ENCODE results near the gene ADAMTS12. TPM values are rescaled to one million over a fixed set of nuclear protein-coding genes. Genes with fewer than 3 reads are reported as not detected.

The ADAMTS12 gene
- total RNA-seq, 1 experiment from 2014 or later: 0.15 TPM

DNA sequence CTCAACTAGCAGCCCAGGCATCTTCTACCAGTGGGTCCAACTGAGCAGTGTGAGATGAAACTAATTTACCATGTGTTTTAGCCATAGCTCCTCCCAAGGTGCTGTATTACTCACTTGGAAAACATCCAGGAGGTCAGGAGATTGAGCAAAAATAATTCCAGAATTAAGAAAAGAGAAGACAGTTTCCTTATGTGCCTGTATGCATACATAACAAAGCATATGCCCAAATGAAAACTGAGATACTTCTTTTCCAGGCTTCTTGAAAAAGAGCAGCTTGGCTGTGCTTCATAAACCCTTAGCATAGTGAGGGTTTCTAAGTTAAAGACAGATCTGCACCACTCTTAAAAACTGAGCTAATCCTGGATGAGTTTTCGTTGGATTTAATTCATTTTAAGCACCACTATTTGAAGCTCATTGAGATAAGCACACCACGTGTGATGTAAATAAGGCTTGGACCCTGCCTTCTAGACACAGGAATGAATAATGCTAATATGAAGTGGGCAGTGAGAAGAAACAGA is 119.4 kb downstream of the ADAMTS12 start:
- POLR2A ChIA-PET: no interaction called here
- DNase-seq (ENCODE audit: low read depth, low spot score): no peak

GRCh38 chr5:33769968-33770367 is 121.8 kb downstream of the ADAMTS12 start:
- no peak overlapping the region for H3K27ac ChIP-seq (ENCODE audit: low read length)
- BruUV-seq (replicated peaks): no TSS peak
- TF ChIP-seq SIN3A (IDR thresholded peaks at IDR 0.05; ENCODE audit: borderline replicate concordance, insufficient read depth, low read depth, low read length) (no peak), TCF7L2 (IDR thresholded peaks at IDR 0.05; ENCODE audit: low read depth, low read length) (no peak), POLR2AphosphoS5 (IDR thresholded peaks at IDR 0.05; ENCODE audit: low read depth, low read length) (no peak), REST (IDR thresholded peaks at IDR 0.05; ENCODE audit: insufficient read depth in 1 of 2, low read depth in 2 of 2, low read length in 1 of 2) (no peak)
- TF ChIP-seq, protein P1, sequence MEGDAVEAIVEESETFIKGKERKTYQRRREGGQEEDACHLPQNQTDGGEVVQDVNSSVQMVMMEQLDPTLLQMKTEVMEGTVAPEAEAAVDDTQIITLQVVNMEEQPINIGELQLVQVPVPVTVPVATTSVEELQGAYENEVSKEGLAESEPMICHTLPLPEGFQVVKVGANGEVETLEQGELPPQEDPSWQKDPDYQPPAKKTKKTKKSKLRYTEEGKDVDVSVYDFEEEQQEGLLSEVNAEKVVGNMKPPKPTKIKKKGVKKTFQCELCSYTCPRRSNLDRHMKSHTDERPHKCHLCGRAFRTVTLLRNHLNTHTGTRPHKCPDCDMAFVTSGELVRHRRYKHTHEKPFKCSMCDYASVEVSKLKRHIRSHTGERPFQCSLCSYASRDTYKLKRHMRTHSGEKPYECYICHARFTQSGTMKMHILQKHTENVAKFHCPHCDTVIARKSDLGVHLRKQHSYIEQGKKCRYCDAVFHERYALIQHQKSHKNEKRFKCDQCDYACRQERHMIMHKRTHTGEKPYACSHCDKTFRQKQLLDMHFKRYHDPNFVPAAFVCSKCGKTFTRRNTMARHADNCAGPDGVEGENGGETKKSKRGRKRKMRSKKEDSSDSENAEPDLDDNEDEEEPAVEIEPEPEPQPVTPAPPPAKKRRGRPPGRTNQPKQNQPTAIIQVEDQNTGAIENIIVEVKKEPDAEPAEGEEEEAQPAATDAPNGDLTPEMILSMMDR (IDR thresholded peaks at IDR 0.05): no peak
- in situ Hi-C loops (cut with HindIII; ENCODE audit: low pct_unique_long_range_greater_than_20kb, low sequenced_read_pairs): no loop called here
- intact Hi-C loops (cut with micrococcal nuclease; ENCODE audit: unreplicated experiment): no loop called here
- no peaks in the 10 kb centered on the region for H3K27me3 ChIP-seq (ENCODE audit: control insufficient read depth, insufficient read depth, low read length)
- no peak for ATAC-seq
- DNase-seq (ENCODE audit: low read depth, low spot score): no peak
- ChIA-PET CTCF (no interaction called here), POLR2A (no interaction called here)
- no peak overlapping the region for H3K4me3 ChIP-seq (ENCODE audit: low read depth in 2 of 2, low read length in 2 of 2)
- no peaks in the 10 kb centered on the region for H3K9me3 ChIP-seq (ENCODE audit: control insufficient read depth, insufficient read depth, low read depth, low read length)
- H3K4me1 ChIP-seq (ENCODE audit: control insufficient read depth, insufficient read depth, low read length): no peaks in the 10 kb centered on the region
- no peaks in the 10 kb centered on the region for H3K36me3 ChIP-seq (ENCODE audit: control insufficient read depth, insufficient read depth, low read length)

More for the DNA sequence above, 119.4 kb downstream of the ADAMTS12 start:
- Histone ChIP-seq H3K4me3 (ENCODE audit: low read depth in 2 of 2, low read length in 2 of 2) (no peak overlapping the region), H3K27me3 (ENCODE audit: control insufficient read depth, insufficient read depth, low read length) (no peaks in the 10 kb centered on the region), H3K9me3 (ENCODE audit: control insufficient read depth, insufficient read depth, low read depth, low read length) (no peaks in the 10 kb centered on the region), H3K4me1 (ENCODE audit: control insufficient read depth, insufficient read depth, low read length) (no peaks in the 10 kb centered on the region), H3K27ac (ENCODE audit: low read length) (no peak overlapping the region), H3K36me3 (ENCODE audit: control insufficient read depth, insufficient read depth, low read length) (no peaks in the 10 kb centered on the region)
- in situ Hi-C loops (cut with HindIII; ENCODE audit: low pct_unique_long_range_greater_than_20kb, low sequenced_read_pairs) (no loop called here), intact Hi-C loops (cut with micrococcal nuclease; ENCODE audit: unreplicated experiment) (no loop called here)
- no peak for ATAC-seq
- TF ChIP-seq, protein P1 (IDR thresholded peaks at IDR 0.05): no peak
- TF ChIP-seq SIN3A (IDR thresholded peaks at IDR 0.05; ENCODE audit: borderline replicate concordance, insufficient read depth, low read depth, low read length): no peak
- no peak for TF ChIP-seq TCF7L2 (IDR thresholded peaks at IDR 0.05; ENCODE audit: low read depth, low read length)
- no peak for TF ChIP-seq POLR2AphosphoS5 (IDR thresholded peaks at IDR 0.05; ENCODE audit: low read depth, low read length)
- no peak for TF ChIP-seq REST (IDR thresholded peaks at IDR 0.05; ENCODE audit: insufficient read depth in 1 of 2, low read depth in 2 of 2, low read length in 1 of 2)
- BruUV-seq (replicated peaks): no TSS peak
- CTCF ChIA-PET: no interaction called here
